Peyer's patch (tissue), 4 donors: Measurements from ENCODE around the gene PLEKHB1. TPM values are rescaled to one million over a fixed set of nuclear protein-coding genes. Genes with fewer than 3 reads are reported as not detected.
A peak's percentile ranks its signal among the peaks of the same experiment; 100 is the strongest.

Source experiments
- DNase-seq, 3 donors: peaks; one replicate each; pipeline ENCODE4 v3.0.0-alpha.2; 2017 to 2019
- H3K27ac ChIP-seq, 4 donors: fragments of 200-600 bp; sonication (generic); one replicate each; pipeline ENCODE4 v1.5.1; 2016 to 2019
- H3K27me3 ChIP-seq, 2 donors: fragments of 200-600 bp; sonication (generic); one replicate each; pipeline ENCODE4 v1.5.1; 2019
- H3K36me3 ChIP-seq, 3 donors: fragments of 200-600 bp; sonication (generic); one replicate each; pipeline ENCODE4 v1.5.1; 2016 to 2019
- H3K4me1 ChIP-seq, 4 donors: fragments of 200-600 bp; sonication (generic); one replicate each; pipeline ENCODE4 v1.5.1; 2016 to 2019
- H3K4me3 ChIP-seq, 4 donors: fragments of 200-600 bp; sonication (generic); 1 replicate in 3 of 4; 2 replicates in 1 of 4; pipeline ENCODE4 v1.5.1; 2016 to 2019; ENCODE audit warnings: mild to moderate bottlenecking in 1 of 4
- H3K9me3 ChIP-seq, 4 donors: fragments of 200-600 bp; sonication (generic); one replicate each; pipeline ENCODE4 v1.5.1; 2016 to 2019; ENCODE audit warnings: mild to moderate bottlenecking in 1 of 4
- POLR2A ChIP-seq, 2 donors: fragments of 450-650 bp; IDR thresholded peaks; one replicate each; pipeline ENCODE4 v1.5.1; 2017; ENCODE audit warnings: antibody characterized with exemption in 2 of 2, mild to moderate bottlenecking in 2 of 2, moderate library complexity in 2 of 2
- total RNA-seq, 4 donors: library from RNA; depleted of rRNA; stranded (reverse); fragments of >200 nt; gene quantifications; one replicate each; pipeline ENCODE4 v1.1.0, GENCODE V29; 2016
- TF ChIP-seq, protein P1 (sequence below), 6 experiments: fragments of 450-650 bp in 4 of 6; fragments of 200-600 bp in 2 of 6; sonication (generic) in 1 of 6; IDR thresholded peaks; one replicate each; pipeline ENCODE4 v1.5.1; 2017 to 2019; ENCODE audit warnings: antibody characterized with exemption in 6 of 6, mild to moderate bottlenecking in 3 of 6, moderate library complexity in 1 of 6

Gene PLEKHB1, protein sequence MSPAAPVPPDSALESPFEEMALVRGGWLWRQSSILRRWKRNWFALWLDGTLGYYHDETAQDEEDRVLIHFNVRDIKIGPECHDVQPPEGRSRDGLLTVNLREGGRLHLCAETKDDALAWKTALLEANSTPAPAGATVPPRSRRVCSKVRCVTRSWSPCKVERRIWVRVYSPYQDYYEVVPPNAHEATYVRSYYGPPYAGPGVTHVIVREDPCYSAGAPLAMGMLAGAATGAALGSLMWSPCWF
- total RNA-seq: 10 to 100 TPM; 10.3 to 29.7 (median 12.0) TPM

DNA sequence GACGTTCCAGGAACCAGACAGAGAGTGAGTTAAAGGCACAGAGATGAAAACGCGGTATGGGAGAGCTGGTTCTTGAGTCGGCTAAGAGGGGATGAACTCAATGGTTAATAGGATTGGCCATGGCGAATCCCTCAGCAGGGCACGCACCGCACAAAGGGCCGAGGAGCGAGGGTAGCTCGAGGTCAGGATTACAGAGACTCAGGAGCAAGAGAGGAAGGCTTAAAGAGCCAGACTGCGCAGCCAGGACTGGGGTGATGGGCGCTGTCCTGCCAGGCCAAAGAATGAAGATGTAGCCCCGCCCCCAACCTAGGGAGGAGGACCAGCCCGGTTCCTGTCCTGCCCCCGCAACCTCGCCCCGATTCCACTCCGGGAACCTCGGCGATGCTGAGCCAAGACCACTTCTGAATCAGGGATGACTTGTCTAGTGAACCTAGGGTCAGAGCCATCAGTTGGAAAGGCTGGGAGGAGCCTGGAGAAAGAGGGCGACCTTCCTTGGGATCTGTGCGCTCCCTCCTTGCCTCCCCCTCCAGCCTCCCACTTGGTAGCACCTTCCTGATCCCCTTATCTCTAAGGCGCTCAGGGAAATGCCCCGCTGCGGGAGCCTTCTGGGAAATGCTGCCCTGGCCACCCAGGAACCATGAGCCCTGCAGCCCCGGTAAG is at the start of gene PLEKHB1:
PLEKHB1 (plus strand) TSS at position 610 of the 660 bp plus-strand sequence; CDS start at position 638, 28 bp downstream.
- no peak for DNase-seq
- TF ChIP-seq, protein P1, sequence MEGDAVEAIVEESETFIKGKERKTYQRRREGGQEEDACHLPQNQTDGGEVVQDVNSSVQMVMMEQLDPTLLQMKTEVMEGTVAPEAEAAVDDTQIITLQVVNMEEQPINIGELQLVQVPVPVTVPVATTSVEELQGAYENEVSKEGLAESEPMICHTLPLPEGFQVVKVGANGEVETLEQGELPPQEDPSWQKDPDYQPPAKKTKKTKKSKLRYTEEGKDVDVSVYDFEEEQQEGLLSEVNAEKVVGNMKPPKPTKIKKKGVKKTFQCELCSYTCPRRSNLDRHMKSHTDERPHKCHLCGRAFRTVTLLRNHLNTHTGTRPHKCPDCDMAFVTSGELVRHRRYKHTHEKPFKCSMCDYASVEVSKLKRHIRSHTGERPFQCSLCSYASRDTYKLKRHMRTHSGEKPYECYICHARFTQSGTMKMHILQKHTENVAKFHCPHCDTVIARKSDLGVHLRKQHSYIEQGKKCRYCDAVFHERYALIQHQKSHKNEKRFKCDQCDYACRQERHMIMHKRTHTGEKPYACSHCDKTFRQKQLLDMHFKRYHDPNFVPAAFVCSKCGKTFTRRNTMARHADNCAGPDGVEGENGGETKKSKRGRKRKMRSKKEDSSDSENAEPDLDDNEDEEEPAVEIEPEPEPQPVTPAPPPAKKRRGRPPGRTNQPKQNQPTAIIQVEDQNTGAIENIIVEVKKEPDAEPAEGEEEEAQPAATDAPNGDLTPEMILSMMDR (IDR thresholded peaks at IDR 0.05): no peak
- no peak for TF ChIP-seq POLR2A (IDR thresholded peaks at IDR 0.05)
- Histone ChIP-seq H3K27me3 (no peaks in the 10 kb centered on the region), H3K4me3 (peak within 1 kb of the TSS in 3 of 4 donors; percentile 36 to 48 (median 45)), H3K27ac (peak within 1 kb of the TSS in 2 of 4 donors; percentile 41 to 64), H3K9me3 (no peaks in the 10 kb centered on the region), H3K4me1 (no peaks in the 10 kb centered on the region), H3K36me3 (no peaks in the 10 kb centered on the region)

DNA sequence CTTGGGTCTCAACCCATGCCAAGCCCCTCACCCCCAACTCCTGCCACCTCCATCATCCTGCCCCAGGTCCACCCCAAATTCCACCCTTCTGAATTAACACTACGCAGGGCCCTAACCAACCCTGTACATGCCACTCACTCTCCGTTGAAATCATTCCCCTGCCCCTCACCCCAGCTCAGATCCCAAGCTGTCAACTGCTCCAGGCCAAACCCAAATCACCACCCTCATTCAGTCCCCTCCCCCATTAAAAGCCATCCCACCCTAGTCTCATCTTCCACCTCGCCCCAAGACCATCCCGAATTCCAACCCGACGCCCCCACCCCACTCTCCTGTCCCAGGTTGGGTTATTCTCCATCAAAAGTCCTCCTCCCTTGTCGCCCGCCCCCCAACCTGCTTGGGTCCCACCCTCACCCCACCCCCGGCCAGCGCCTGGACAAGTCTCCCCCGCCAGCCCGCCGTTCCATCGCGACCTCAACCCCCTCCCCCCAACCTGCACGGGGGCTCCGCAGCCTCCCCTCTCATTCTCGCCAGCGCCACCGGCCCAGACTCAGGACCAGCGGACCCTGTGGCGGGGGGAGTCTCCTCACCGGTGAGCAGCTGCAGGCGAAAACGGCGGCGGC is 48.9 kb upstream of the PLEKHB1 start:
- Histone ChIP-seq H3K36me3 (no peaks in the 10 kb centered on the region), H3K27ac (peak overlapping the region; percentile 78 to 87 (median 83)), H3K9me3 (no peaks in the 10 kb centered on the region), H3K27me3 (no peaks in the 10 kb centered on the region), H3K4me1 (peaks cover 0 to 23% (median 0%) of the 10 kb centered on the region in 4 donors), H3K4me3 (peak overlapping the region; percentile 75 to 98 (median 82))
- TF ChIP-seq, protein P1 (IDR thresholded peaks at IDR 0.05): no peak
- no peak for TF ChIP-seq POLR2A (IDR thresholded peaks at IDR 0.05)
- DNase-seq: no peak

DNA sequence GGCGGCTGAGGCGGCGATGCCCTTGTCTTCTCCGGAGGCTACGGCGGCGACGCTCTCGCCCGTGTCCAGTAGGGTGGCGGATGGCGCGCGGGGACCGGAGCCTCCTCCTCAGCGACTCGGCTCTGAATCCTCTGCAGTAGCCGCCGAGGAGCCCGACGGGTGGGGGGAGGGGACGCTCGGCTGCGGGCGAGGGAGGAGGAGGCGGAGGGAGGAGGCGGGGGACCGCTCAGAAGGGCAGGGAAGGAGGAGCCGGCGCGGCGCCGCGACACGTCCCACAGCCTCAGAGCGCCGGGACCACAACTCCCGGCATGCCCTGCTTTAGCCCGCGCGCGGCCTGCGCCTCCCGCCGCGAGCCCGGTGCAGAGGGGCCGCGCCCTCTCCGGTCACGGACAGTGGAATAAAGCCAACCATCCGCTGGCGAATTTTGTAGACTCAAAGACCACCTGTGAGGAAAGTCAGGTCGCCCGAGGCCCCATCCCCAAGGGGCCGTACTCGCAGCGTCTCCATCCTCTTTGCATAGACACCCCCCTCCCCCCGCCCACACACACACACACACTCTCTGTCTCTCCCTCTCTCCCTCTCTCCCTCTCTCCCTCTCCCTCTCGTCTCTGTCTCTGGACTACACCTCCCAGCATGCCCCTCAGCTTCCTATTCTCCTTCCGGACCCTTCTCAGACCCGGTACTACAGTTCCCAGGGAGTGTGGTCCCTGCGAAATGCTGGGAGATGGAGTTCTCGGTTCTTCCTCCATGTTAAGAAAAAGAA is 48.2 kb upstream of the PLEKHB1 start, which contains the start of gene FAM168A:
FAM168A (minus strand) TSS at position 157 of the 763 bp plus-strand sequence. CDS start 129,638 bp downstream, outside the sequence.
- peak; percentile 47 to 75 for TF ChIP-seq POLR2A (IDR thresholded peaks at IDR 0.05)
- TF ChIP-seq, protein P1 (IDR thresholded peaks at IDR 0.05): peak in 5 of 6 experiments; percentile 11 to 63 (median 51)

DNA sequence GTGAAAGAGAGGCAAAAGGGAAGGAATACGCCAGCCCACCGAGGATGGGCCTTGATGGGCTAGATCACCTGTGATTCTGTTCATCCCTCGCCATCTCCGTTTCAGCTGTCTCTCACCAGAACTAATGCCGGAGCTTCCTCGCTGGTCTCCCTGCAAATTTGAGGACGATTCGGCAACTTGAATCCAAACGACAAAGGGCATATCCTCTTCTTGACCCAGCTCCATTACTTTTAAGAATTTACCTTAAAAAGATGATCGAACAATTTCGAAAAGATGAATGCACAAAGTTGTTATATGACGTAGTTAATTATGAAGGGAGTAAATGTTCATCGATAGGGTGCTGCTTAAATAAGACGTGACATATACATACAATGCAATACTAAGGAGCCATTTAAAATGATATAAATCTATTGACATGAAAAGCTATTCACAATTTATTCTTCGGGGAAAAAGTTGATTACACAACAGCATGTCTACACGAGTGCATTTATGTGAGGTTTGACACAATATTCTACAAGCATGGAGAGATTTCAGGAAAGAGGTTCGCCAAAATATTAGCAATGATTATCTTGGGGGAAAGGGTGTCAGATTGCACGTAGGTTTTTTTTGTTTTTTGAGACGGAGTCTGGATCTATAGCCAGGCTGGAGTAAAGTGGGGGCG is 47.5 kb upstream of the PLEKHB1 start:
- Histone ChIP-seq H3K4me3 (peak overlapping the region; percentile 75 to 98 (median 82)), H3K4me1 (peaks cover 0 to 23% (median 0%) of the 10 kb centered on the region in 4 donors), H3K27ac (peak overlapping the region; percentile 78 to 87 (median 83)), H3K27me3 (no peaks in the 10 kb centered on the region), H3K36me3 (no peaks in the 10 kb centered on the region), H3K9me3 (no peaks in the 10 kb centered on the region)
- no peak for TF ChIP-seq POLR2A (IDR thresholded peaks at IDR 0.05)
- TF ChIP-seq, protein P1 (IDR thresholded peaks at IDR 0.05): no peak
- DNase-seq: no peak

More for the DNA sequence above, 48.2 kb upstream of the PLEKHB1 start, which contains the start of gene FAM168A:
- H3K4me1 ChIP-seq: peaks cover 0 to 23% (median 0%) of the 10 kb centered on the region in 4 donors
- H3K4me3 ChIP-seq: peak within 1 kb of the TSS; percentile 75 to 98 (median 82)
- H3K27me3 ChIP-seq: no peaks in the 10 kb centered on the region
- H3K9me3 ChIP-seq: no peaks in the 10 kb centered on the region
- H3K27ac ChIP-seq: peak within 1 kb of the TSS; percentile 78 to 87 (median 83)
- peak; percentile 92 to 98 (median 98) for DNase-seq
- no peaks in the 10 kb centered on the region for H3K36me3 ChIP-seq
